ENCODE measurements around the gene TMEM196. TPM values are rescaled to one million over a fixed set of nuclear protein-coding genes. Genes with fewer than 3 reads are reported as not detected.

The TMEM196 gene
- polyA plus RNA-seq (2013, experiment 1 of 2; ENCODE audit: insufficient read length) = not detected
- not detected for polyA plus RNA-seq (2013, experiment 2 of 2; ENCODE audit: insufficient read length)

- peak; percentile 21 for DNase-seq
Observed at GRCh38 chr7:19772841-19773760, at the start of gene TMEM196. TMEM196 (minus strand) TSS chr7:19773617; CDS start chr7:19772696, 921 bp downstream.

GRCh38 chr7:19816128-19816527 is 42.7 kb upstream of the TMEM196 start:
- no peak for DNase-seq

DNA sequence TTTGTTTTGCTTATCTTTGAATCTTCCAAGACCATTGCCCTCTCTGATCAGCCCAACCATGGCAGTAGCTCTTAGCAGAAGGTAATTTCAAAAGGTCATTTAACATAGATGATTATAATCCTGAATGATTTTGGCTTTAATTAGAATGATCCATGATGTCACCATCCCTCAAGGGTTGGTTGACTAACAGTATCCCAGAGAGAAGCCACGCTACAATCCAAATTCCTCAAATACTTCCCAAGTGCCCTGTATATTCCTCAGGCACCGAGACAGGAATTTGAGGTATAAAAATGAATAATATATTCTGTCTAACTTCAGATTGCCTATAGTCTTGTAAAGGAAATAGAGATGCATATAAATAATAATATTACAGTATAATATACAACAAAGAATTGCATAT is 42.1 kb upstream of the TMEM196 start:
- no peak for DNase-seq

- no peak for DNase-seq
Observed at GRCh38 chr7:19814776-19815175, 41.4 kb upstream of the TMEM196 start.

DNA sequence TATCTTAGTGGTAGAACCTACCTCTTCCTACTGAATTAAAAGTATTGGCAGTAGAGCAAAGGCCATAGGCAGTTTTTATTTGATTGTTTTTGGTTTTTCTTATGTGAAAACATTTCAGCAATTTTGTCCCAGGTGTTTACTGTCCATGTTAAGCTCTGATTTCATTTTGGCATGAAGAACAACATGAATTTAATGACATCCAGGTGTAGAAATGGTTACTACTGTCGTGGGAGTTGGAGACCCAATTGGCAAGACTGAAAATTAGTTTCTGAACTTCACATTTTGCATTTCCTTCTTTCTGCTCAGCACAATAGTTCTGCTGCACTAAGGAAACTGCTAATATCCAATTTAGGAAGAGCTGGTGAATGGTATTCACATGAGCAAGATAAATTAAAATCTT is 38.0 kb upstream of the TMEM196 start:
- DNase-seq = no peak

DNA sequence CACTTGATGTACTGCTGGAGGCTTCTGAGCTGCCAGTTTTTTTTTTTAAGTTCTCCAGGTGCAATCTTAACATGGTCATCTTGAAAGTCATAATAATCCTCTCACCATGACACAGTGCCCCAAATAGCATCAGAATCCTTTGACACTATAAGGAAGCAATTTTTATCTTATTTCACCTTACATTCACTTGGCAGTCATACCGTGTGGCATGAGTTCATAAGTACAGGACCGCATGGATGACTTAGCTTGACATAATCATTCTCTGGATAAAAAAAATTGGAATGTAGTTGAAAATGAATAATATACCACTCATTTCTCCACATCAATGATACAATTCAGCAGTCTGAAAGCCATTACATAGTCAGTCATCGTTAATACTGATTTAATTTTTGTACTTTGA is 25.6 kb upstream of the TMEM196 start:
- no peak for DNase-seq

GRCh38 chr7:19783541-19783940 is 10.1 kb upstream of the TMEM196 start:
- DNase-seq = no peak

GRCh38 chr7:19776981-19777380 is 3.6 kb upstream of the TMEM196 start:
- no peak for DNase-seq

GRCh38 chr7:19775578-19775977 is 2.2 kb upstream of the TMEM196 start:
- no peak for DNase-seq

- no peak for DNase-seq
Observed at GRCh38 chr7:19772306-19772705, 1.1 kb downstream of the TMEM196 start.

GRCh38 chr7:19762631-19763030 is 10.8 kb downstream of the TMEM196 start:
- DNase-seq = peak; percentile 0

GRCh38 chr7:19754521-19755116 is 18.8 kb downstream of the TMEM196 start:
- DNase-seq = peak; percentile 24

- DNase-seq = no peak
Observed at GRCh38 chr7:19752020-19752419, 21.4 kb downstream of the TMEM196 start.

DNA sequence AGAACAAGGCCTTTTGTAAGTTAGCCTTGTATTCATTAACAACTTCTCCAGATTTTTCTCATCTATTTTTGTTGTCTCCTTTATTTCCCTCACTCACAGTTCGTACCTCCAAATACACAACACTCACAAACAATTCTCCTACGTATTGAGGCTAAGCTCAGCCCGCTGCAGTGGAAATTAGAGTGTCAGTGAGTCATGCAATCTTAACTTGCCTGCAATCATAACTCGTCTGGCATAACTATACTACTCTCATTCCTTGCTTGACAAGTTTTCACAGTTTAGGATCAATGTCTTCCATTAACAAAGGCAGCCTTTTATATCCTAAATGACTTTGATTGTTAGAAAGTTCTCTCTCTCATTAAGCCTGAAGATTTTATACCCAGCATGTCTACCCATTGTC is 23.8 kb downstream of the TMEM196 start:
- DNase-seq = no peak

DNA sequence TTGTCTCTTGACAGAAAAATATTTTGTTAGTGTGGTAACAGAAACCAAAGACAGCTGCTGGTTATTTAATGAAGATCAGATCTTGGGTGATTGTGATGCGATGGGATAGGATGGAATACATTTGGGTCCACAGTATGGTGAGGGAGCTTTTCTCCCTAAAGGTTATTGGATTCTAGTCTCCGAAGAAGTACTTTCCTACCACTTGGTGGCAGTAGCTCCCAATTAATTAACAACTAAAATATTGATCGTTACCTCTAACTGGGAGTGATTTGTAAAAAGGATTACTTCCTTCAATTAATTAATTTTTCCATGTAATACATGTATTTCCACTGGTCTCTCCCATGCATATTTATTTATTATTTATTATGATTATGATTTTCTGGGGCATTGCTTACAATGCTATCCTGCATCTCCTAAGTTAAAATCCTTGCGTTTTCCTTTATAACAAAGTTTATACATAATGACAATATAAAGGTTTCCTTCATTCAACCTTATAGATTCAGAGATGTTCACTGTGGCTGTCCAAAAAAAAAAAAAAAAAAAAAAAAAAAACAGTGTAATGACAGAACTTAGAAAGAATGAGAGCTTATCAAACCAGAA is 25.6 kb downstream of the TMEM196 start:
- peak; percentile 26 for DNase-seq

DNA sequence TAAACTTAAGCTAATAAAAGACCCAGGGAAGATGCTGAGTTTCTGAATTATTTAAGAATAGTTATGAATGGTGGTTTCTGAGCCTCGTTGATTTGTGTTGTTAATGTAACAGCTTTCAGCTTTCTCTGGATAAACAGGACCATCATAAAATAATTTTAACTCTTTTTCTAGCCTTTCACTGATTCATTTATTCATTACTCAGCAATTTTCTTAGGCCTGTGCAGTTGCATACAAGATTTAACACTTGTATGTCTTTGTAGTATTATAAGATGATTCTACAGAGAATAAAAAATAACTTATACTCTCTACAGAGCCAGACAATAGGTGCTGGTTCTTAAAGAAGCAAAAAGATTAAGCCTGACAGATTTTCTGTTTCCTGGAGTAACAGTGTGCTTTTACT is 29.3 kb downstream of the TMEM196 start:
- no peak for DNase-seq

DNA sequence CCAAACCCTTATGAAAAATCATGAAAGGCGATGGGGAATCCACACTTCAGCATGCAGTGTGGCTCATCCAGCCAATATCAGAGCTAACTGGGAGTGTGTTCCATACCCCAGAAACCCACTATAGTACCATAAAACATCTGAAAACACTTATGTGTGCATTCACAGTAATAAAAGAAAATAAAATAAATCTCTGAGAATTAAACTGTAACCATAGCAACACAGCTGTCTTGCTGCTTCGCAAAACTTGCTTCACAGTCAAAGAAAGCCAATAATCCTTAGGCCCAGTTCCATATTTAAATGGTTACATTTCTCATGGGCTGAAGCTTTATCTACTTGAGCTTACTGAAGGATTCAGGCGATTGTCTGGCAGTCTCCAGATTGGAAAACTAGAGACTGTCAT is 44.7 kb downstream of the TMEM196 start:
- DNase-seq = no peak

DNA sequence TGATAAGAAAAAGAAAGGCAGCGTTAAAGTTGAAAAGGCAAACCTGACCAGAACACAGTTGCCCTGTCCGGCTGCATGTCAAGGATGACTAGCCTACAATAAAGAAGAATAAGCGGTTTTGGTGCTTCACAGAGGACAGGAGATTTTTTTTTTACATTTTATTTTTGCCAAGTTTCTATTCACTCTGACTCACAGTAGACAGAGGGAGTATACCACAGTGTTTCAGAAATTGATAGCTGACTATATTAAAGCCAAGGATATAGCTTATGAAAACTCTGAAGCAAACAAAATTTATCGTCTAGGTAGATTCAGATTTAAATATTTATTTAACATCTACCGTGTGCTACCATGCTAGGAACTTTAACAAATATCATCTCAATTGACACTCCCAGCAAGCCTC is 47.6 kb downstream of the TMEM196 start:
- DNase-seq = no peak

DNA sequence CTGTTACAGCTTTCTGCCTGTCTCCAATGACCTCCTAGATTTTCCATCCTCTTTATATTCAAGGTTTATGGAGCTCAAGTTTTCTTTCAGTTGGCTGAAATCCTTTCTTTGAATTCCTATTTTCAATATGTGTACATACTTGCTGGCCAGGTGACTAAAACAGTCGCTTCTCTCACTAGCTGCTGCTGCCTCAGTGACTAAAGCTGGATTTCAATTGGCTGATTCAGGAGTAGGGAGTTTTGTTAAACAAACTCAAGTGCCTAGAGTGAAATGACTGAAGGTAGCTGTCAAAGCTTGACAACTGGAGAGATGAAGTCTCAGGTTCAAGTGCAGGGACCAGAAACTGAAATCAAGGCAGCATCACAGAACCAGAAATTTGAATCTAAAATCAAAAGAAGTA is 57.9 kb downstream of the TMEM196 start:
- DNase-seq = no peak

GRCh38 chr7:19713676-19714075 is 59.7 kb downstream of the TMEM196 start:
- peak; percentile 44 for DNase-seq

- no peak for DNase-seq
Observed at GRCh38 chr7:19709249-19709578, 64.2 kb downstream of the TMEM196 start.

DNA sequence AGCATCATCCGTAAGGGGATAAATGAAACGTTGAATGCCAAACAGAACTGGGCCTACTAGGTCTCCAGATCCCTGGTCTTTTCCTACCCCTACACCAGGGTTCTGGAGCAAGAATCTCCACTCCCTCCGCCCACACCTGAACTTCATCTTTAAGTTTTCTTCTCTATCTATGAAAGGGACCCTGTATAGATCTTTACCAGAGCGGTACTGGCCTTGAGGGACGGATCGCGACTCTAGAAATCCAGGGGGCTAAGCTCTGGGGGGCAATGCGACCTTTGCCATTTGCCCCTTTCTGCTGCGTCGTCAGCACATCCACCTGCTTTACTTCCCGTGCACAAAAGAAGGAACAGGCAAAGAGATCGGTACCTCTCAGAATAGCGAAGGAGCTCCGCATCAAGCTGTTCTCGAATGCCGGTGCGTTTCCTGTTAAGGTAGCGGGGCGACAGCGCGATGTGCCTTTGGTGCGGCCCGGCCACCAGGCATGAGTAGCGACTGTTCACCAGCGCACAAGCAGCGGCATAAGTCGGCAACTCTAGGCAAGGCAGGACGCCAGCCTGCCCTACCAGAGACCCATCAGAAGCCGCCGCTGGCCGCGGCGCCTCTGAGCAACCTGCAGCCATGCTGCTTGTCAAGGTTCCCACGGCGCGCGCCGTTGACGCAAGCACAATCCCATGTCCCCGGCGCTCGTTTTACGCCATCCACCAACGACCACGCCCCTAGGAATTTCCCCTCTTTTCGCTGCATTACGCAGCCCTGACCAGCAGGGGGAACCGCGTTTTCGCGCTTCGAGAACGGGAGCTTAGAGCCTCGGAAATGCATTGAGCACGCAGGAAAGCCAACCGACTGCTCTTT is 64.8 kb downstream of the TMEM196 start, which contains the start of gene POLR1F:
POLR1F (minus strand) TSS at position 641 of the 852 bp plus-strand sequence; CDS start at position 620, 21 bp downstream.
- DNase-seq = peak; percentile 93

Measured in fibroblast of skin of back (primary cell).